ENCODE measurements around the gene UTP25.
A peak's percentile ranks its signal among the peaks of the same experiment; 100 is the strongest.

Gene UTP25

GRCh38 chr1:209805875-209806760, 21.7 kb upstream of the UTP25 start, which contains the start of gene IRF6:
Gene IRF6 (minus strand): TSS chr1:209806142. CDS start chr1:209801413, 4,729 bp downstream.
- DNase-seq (ENCODE audit: low spot score) = no peak

- DNase-seq (ENCODE audit: low spot score) = no peak
These were observed 20.3 kb upstream of the UTP25 start for GRCh38 chr1:209807509-209807908.

GRCh38 chr1:209808059-209808581, 19.7 kb upstream of the UTP25 start:
- no peak for DNase-seq (ENCODE audit: low spot score)

- no peak for DNase-seq (ENCODE audit: low spot score)
These were observed 18.2 kb upstream of the UTP25 start for GRCh38 chr1:209809611-209810010.

- no peak for DNase-seq (ENCODE audit: low spot score)
These were observed 17.0 kb upstream of the UTP25 start for GRCh38 chr1:209810783-209811182.

- DNase-seq (ENCODE audit: low spot score) = no peak
These were observed 13.9 kb upstream of the UTP25 start for GRCh38 chr1:209813902-209814301.

GRCh38 chr1:209815490-209815889, 12.3 kb upstream of the UTP25 start:
- no peak for DNase-seq (ENCODE audit: low spot score)

- no peak for DNase-seq (ENCODE audit: low spot score)
These were observed 11.8 kb upstream of the UTP25 start for GRCh38 chr1:209815931-209816341.

- no peak for DNase-seq (ENCODE audit: low spot score)
These were observed 10.8 kb upstream of the UTP25 start for GRCh38 chr1:209816923-209817322.

- no peak for DNase-seq (ENCODE audit: low spot score)
These were observed 10.1 kb upstream of the UTP25 start for GRCh38 chr1:209817691-209818090.

- DNase-seq (ENCODE audit: low spot score) = no peak
These were observed 8.7 kb upstream of the UTP25 start for GRCh38 chr1:209819058-209819457.

- no peak for DNase-seq (ENCODE audit: low spot score)
These were observed 6.8 kb upstream of the UTP25 start for GRCh38 chr1:209820986-209821385.

GRCh38 chr1:209822706-209823105, 5.1 kb upstream of the UTP25 start:
- DNase-seq (ENCODE audit: low spot score) = no peak

- peak; percentile 34 for DNase-seq (ENCODE audit: low spot score)
These were observed 4.4 kb upstream of the UTP25 start for GRCh38 chr1:209823143-209824041.

- DNase-seq (ENCODE audit: low spot score) = no peak
These were observed 2.0 kb upstream of the UTP25 start for GRCh38 chr1:209825591-209826434.

- no peak for DNase-seq (ENCODE audit: low spot score)
These were observed 1.9 kb downstream of the UTP25 start for GRCh38 chr1:209829716-209830115.

GRCh38 chr1:209830722-209831121, 3.0 kb downstream of the UTP25 start:
- DNase-seq (ENCODE audit: low spot score) = no peak

- DNase-seq (ENCODE audit: low spot score) = no peak
These were observed 3.8 kb downstream of the UTP25 start for GRCh38 chr1:209831615-209832014.

- no peak for DNase-seq (ENCODE audit: low spot score)
These were observed 8.1 kb downstream of the UTP25 start for GRCh38 chr1:209835782-209836298.

- no peak for DNase-seq (ENCODE audit: low spot score)
These were observed 9.9 kb downstream of the UTP25 start for GRCh38 chr1:209837671-209838070.

GRCh38 chr1:209838537-209838936, 10.8 kb downstream of the UTP25 start:
- DNase-seq (ENCODE audit: low spot score) = no peak

Data from putamen (tissue), 1 donor.